ENCODE results near the gene RANBP17.

Gene RANBP17

GRCh38 chr5:171330021-171330420 lies 468.2 kb downstream of the RANBP17 start:
- no peak for DNase-seq

GRCh38 chr5:171335616-171336015 lies 473.8 kb downstream of the RANBP17 start:
- DNase-seq, result no peak

- no peak for DNase-seq
Measured at GRCh38 chr5:171336521-171337209, 474.8 kb downstream of the RANBP17 start.

- DNase-seq, result no peak
Measured at GRCh38 chr5:171337210-171337569, 475.4 kb downstream of the RANBP17 start.

GRCh38 chr5:171340042-171340441 lies 478.2 kb downstream of the RANBP17 start:
- DNase-seq, result no peak

- no peak for DNase-seq
Measured at GRCh38 chr5:171340491-171340890, 478.7 kb downstream of the RANBP17 start.

- no peak for DNase-seq
Measured at GRCh38 chr5:171342362-171343111, 480.7 kb downstream of the RANBP17 start.

GRCh38 chr5:171344936-171345608 lies 483.3 kb downstream of the RANBP17 start:
- no peak for DNase-seq
